ENCODE results near the gene GALNT15.

GALNT15 gene

GRCh38 chr3:16179771-16180736 is 5.6 kb downstream of the GALNT15 start:
- Histone ChIP-seq H3K36me3 (ENCODE audit: control insufficient read depth in 1 of 2, insufficient read depth in 2 of 2, low read length in 2 of 2) (no peaks in the 10 kb centered on the region), H4K12ac (ENCODE audit: low read depth, low read length) (no peak overlapping the region), H3K27ac (ENCODE audit: low read depth, low read length) (no peak overlapping the region), H3K79me2 (ENCODE audit: control insufficient read depth, insufficient read depth, low read length, poor library complexity) (no peaks in the 10 kb centered on the region), H2BK12ac (ENCODE audit: low read length) (no peak overlapping the region), H2BK120ac (ENCODE audit: insufficient read depth, low read length, poor library complexity) (no peak overlapping the region), H3K79me1 (ENCODE audit: low read length) (no peaks in the 10 kb centered on the region), H3K23ac (ENCODE audit: low read length) (no peak overlapping the region), H3K4me2 (ENCODE audit: low read length) (no peak overlapping the region), H3K4me1 (ENCODE audit: control insufficient read depth in 1 of 2, insufficient read depth in 2 of 2, low read length in 2 of 2) (peaks cover 0 to 2% of the 10 kb centered on the region in 2 experiments), H3K9ac (ENCODE audit: low read length) (no peak overlapping the region), H3K14ac (ENCODE audit: low read length) (no peak overlapping the region), H3K18ac (ENCODE audit: low read length) (no peak overlapping the region), H3K4me3 (ENCODE audit: low read depth, low read length) (no peak overlapping the region), H2BK5ac (ENCODE audit: low read depth, low read length, poor library complexity) (no peak overlapping the region), H4K91ac (ENCODE audit: low read depth, low read length) (no peak overlapping the region), H2AK5ac (ENCODE audit: low read length) (no peak overlapping the region), H4K8ac (ENCODE audit: low read depth, low read length) (no peak overlapping the region), H2AFZ (ENCODE audit: insufficient read depth, low read length, poor library complexity) (no peak overlapping the region), H3K9me3 (ENCODE audit: insufficient read depth, low read depth, low read length) (no peaks in the 10 kb centered on the region), H3K27me3 (ENCODE audit: insufficient read depth, low read length) (no peaks in the 10 kb centered on the region), H3K4ac (ENCODE audit: low read depth, low read length) (no peak overlapping the region)
- no peak for DNase-seq
- no CpG with 5 or more reads among the region's 15 CpGs for WGBS (ENCODE audit: extremely low coverage, insufficient coverage, insufficient read length)

GRCh38 chr3:16180737-16181134 is 6.3 kb downstream of the GALNT15 start:
- Histone ChIP-seq H2BK120ac (ENCODE audit: insufficient read depth, low read length, poor library complexity) (no peak overlapping the region), H4K91ac (ENCODE audit: low read depth, low read length) (no peak overlapping the region), H3K14ac (ENCODE audit: low read length) (no peak overlapping the region), H2AK5ac (ENCODE audit: low read length) (no peak overlapping the region), H3K79me1 (ENCODE audit: low read length) (no peaks in the 10 kb centered on the region), H3K79me2 (ENCODE audit: control insufficient read depth, insufficient read depth, low read length, poor library complexity) (no peaks in the 10 kb centered on the region), H3K4ac (ENCODE audit: low read depth, low read length) (no peak overlapping the region), H3K9me3 (ENCODE audit: insufficient read depth, low read depth, low read length) (no peaks in the 10 kb centered on the region), H3K18ac (ENCODE audit: low read length) (no peak overlapping the region), H3K23ac (ENCODE audit: low read length) (no peak overlapping the region), H3K4me3 (ENCODE audit: low read depth, low read length) (no peak overlapping the region), H2BK12ac (ENCODE audit: low read length) (no peak overlapping the region), H3K4me1 (ENCODE audit: control insufficient read depth in 1 of 2, insufficient read depth in 2 of 2, low read length in 2 of 2) (no peaks in the 10 kb centered on the region), H3K4me2 (ENCODE audit: low read length) (no peak overlapping the region), H3K9ac (ENCODE audit: low read length) (no peak overlapping the region), H3K27ac (ENCODE audit: low read depth, low read length) (no peak overlapping the region), H3K27me3 (ENCODE audit: insufficient read depth, low read length) (no peaks in the 10 kb centered on the region), H2AFZ (ENCODE audit: insufficient read depth, low read length, poor library complexity) (no peak overlapping the region), H4K12ac (ENCODE audit: low read depth, low read length) (no peak overlapping the region), H4K8ac (ENCODE audit: low read depth, low read length) (no peak overlapping the region), H2BK5ac (ENCODE audit: low read depth, low read length, poor library complexity) (no peak overlapping the region), H3K36me3 (ENCODE audit: control insufficient read depth in 1 of 2, insufficient read depth in 2 of 2, low read length in 2 of 2) (no peaks in the 10 kb centered on the region)
- DNase-seq: no peak
- WGBS (ENCODE audit: extremely low coverage, insufficient coverage, insufficient read length): no CpG with 5 or more reads among the region's 3 CpGs

GRCh38 chr3:16181361-16181760 is 6.9 kb downstream of the GALNT15 start:
- Histone ChIP-seq H3K23ac (ENCODE audit: low read length) (no peak overlapping the region), H3K4me2 (ENCODE audit: low read length) (no peak overlapping the region), H4K91ac (ENCODE audit: low read depth, low read length) (no peak overlapping the region), H4K12ac (ENCODE audit: low read depth, low read length) (no peak overlapping the region), H3K79me2 (ENCODE audit: control insufficient read depth, insufficient read depth, low read length, poor library complexity) (no peaks in the 10 kb centered on the region), H2BK5ac (ENCODE audit: low read depth, low read length, poor library complexity) (no peak overlapping the region), H3K36me3 (ENCODE audit: control insufficient read depth in 1 of 2, insufficient read depth in 2 of 2, low read length in 2 of 2) (no peaks in the 10 kb centered on the region), H3K27me3 (ENCODE audit: insufficient read depth, low read length) (no peaks in the 10 kb centered on the region), H3K4ac (ENCODE audit: low read depth, low read length) (no peak overlapping the region), H3K18ac (ENCODE audit: low read length) (no peak overlapping the region), H3K27ac (ENCODE audit: low read depth, low read length) (no peak overlapping the region), H3K9me3 (ENCODE audit: insufficient read depth, low read depth, low read length) (no peaks in the 10 kb centered on the region), H3K4me1 (ENCODE audit: control insufficient read depth in 1 of 2, insufficient read depth in 2 of 2, low read length in 2 of 2) (no peaks in the 10 kb centered on the region), H3K79me1 (ENCODE audit: low read length) (no peaks in the 10 kb centered on the region), H3K14ac (ENCODE audit: low read length) (no peak overlapping the region), H2AK5ac (ENCODE audit: low read length) (no peak overlapping the region), H3K4me3 (ENCODE audit: low read depth, low read length) (no peak overlapping the region), H2AFZ (ENCODE audit: insufficient read depth, low read length, poor library complexity) (no peak overlapping the region), H2BK12ac (ENCODE audit: low read length) (no peak overlapping the region), H2BK120ac (ENCODE audit: insufficient read depth, low read length, poor library complexity) (no peak overlapping the region), H4K8ac (ENCODE audit: low read depth, low read length) (no peak overlapping the region), H3K9ac (ENCODE audit: low read length) (no peak overlapping the region)
- DNase-seq: peak; percentile 11 to 26
- no CpG with 5 or more reads among the region's 6 CpGs for WGBS (ENCODE audit: extremely low coverage, insufficient coverage, insufficient read length)

GRCh38 chr3:16182183-16182582 is 7.7 kb downstream of the GALNT15 start:
- Histone ChIP-seq H2AK5ac (ENCODE audit: low read length) (no peak overlapping the region), H3K4ac (ENCODE audit: low read depth, low read length) (no peak overlapping the region), H3K4me3 (ENCODE audit: low read depth, low read length) (no peak overlapping the region), H2BK5ac (ENCODE audit: low read depth, low read length, poor library complexity) (no peak overlapping the region), H4K91ac (ENCODE audit: low read depth, low read length) (no peak overlapping the region), H3K4me1 (ENCODE audit: control insufficient read depth in 1 of 2, insufficient read depth in 2 of 2, low read length in 2 of 2) (no peaks in the 10 kb centered on the region), H3K23ac (ENCODE audit: low read length) (no peak overlapping the region), H2BK12ac (ENCODE audit: low read length) (no peak overlapping the region), H2AFZ (ENCODE audit: insufficient read depth, low read length, poor library complexity) (no peak overlapping the region), H4K12ac (ENCODE audit: low read depth, low read length) (no peak overlapping the region), H3K4me2 (ENCODE audit: low read length) (no peak overlapping the region), H3K9me3 (ENCODE audit: insufficient read depth, low read depth, low read length) (no peaks in the 10 kb centered on the region), H3K14ac (ENCODE audit: low read length) (no peak overlapping the region), H3K79me1 (ENCODE audit: low read length) (no peaks in the 10 kb centered on the region), H3K9ac (ENCODE audit: low read length) (no peak overlapping the region), H3K27ac (ENCODE audit: low read depth, low read length) (no peak overlapping the region), H4K8ac (ENCODE audit: low read depth, low read length) (no peak overlapping the region), H3K36me3 (ENCODE audit: control insufficient read depth in 1 of 2, insufficient read depth in 2 of 2, low read length in 2 of 2) (no peaks in the 10 kb centered on the region), H2BK120ac (ENCODE audit: insufficient read depth, low read length, poor library complexity) (no peak overlapping the region), H3K27me3 (ENCODE audit: insufficient read depth, low read length) (no peaks in the 10 kb centered on the region), H3K18ac (ENCODE audit: low read length) (no peak overlapping the region), H3K79me2 (ENCODE audit: control insufficient read depth, insufficient read depth, low read length, poor library complexity) (no peaks in the 10 kb centered on the region)
- DNase-seq: no peak
- no CpG with 5 or more reads among the region's 2 CpGs for WGBS (ENCODE audit: extremely low coverage, insufficient coverage, insufficient read length)

All from trophoblast cell (in vitro differentiated cells and primary cell).